ENCODE results near the gene AMPD2.

AMPD2 gene

DNA sequence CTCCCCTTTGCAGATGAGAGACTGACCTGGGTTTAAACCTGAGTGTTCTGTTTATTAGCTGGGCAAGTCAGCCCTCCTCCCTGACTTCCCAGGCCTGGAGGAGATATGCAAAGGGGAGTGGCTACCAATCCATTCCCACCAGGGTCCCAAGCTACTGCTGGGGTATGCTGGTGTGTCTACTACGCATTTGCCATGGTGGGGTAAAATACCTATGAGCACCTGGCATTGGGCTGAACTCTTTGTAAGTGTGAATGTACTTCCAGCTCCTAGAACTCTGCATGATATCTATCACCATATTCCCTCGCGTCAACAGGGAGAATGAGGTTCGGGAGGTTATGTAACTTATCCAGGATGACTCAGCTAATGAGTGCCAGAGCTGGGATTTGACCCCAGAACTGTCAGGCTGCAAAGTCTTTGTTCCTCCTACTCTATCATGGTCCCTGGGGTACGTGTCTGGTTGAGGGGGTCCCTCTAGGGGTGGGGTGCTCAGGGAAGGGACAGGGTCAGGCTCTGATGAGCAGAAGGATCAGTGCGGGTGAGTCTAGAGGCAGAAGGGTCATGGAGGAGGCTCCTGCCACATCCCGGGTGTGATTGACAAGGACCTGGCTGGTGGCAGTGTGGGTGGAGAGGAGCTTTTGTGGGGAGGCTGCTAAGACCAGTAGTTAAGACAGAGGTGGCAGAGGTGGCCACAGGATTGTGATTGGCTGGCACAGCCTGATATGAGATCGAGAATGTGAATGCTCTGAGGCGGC is 16.7 kb downstream of the AMPD2 start:
- ATAC-seq, result peak; percentile 66
- TF ChIP-seq, protein P1, sequence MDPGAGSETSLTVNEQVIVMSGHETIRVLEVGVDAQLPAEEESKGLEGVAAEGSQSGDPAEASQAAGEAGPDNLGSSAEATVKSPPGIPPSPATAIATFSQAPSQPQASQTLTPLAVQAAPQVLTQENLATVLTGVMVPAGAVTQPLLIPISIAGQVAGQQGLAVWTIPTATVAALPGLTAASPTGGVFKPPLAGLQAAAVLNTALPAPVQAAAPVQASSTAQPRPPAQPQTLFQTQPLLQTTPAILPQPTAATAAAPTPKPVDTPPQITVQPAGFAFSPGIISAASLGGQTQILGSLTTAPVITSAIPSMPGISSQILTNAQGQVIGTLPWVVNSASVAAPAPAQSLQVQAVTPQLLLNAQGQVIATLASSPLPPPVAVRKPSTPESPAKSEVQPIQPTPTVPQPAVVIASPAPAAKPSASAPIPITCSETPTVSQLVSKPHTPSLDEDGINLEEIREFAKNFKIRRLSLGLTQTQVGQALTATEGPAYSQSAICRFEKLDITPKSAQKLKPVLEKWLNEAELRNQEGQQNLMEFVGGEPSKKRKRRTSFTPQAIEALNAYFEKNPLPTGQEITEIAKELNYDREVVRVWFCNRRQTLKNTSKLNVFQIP (CRISPR knock-in tag; IDR thresholded peaks at IDR 0.05; ENCODE audit: borderline replicate concordance, low read depth), result no peak
- TF ChIP-seq GLIS3 (CRISPR knock-in tag; IDR thresholded peaks at IDR 0.05) (no peak), OSR1 (CRISPR knock-in tag; IDR thresholded peaks at IDR 0.05) (no peak), ZC3H10 (CRISPR knock-in tag; IDR thresholded peaks at IDR 0.05) (no peak)
- TF ChIP-seq, protein P2, sequence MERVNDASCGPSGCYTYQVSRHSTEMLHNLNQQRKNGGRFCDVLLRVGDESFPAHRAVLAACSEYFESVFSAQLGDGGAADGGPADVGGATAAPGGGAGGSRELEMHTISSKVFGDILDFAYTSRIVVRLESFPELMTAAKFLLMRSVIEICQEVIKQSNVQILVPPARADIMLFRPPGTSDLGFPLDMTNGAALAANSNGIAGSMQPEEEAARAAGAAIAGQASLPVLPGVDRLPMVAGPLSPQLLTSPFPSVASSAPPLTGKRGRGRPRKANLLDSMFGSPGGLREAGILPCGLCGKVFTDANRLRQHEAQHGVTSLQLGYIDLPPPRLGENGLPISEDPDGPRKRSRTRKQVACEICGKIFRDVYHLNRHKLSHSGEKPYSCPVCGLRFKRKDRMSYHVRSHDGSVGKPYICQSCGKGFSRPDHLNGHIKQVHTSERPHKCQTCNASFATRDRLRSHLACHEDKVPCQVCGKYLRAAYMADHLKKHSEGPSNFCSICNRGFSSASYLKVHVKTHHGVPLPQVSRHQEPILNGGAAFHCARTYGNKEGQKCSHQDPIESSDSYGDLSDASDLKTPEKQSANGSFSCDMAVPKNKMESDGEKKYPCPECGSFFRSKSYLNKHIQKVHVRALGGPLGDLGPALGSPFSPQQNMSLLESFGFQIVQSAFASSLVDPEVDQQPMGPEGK (CRISPR knock-in tag; IDR thresholded peaks at IDR 0.05; ENCODE audit: borderline replicate concordance), result no peak

DNA sequence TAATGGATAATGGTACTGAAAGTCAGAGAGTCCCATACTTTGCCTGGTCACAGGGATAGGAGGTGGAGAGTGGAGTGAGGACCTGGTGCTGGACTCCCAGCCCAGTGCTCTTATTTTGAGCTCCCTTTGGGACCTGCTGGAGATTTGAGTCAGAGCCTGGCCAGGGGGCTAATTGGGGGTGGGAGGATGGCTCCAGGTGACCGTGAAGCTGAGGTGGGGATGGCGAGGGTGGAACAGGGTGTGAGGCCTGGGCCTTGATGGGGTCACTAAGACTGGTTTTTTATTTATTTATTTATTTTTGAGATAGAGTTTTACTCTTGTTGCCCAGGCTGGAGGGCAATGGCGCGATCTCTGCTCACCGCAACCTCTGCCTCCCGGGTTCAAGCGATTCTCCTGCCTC is 17.8 kb downstream of the AMPD2 start:
- ATAC-seq, result no peak
- TF ChIP-seq, protein P3, sequence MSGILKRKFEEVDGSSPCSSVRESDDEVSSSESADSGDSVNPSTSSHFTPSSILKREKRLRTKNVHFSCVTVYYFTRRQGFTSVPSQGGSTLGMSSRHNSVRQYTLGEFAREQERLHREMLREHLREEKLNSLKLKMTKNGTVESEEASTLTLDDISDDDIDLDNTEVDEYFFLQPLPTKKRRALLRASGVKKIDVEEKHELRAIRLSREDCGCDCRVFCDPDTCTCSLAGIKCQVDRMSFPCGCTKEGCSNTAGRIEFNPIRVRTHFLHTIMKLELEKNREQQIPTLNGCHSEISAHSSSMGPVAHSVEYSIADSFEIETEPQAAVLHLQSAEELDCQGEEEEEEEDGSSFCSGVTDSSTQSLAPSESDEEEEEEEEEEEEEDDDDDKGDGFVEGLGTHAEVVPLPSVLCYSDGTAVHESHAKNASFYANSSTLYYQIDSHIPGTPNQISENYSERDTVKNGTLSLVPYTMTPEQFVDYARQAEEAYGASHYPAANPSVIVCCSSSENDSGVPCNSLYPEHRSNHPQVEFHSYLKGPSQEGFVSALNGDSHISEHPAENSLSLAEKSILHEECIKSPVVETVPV (CRISPR knock-in tag; IDR thresholded peaks at IDR 0.05), result no peak
- TF ChIP-seq, protein P2 (CRISPR knock-in tag; IDR thresholded peaks at IDR 0.05; ENCODE audit: borderline replicate concordance), result no peak
- no peak for TF ChIP-seq ZFP30 (CRISPR knock-in tag; IDR thresholded peaks at IDR 0.05)
- no peak for TF ChIP-seq TCF4 (CRISPR knock-in tag; IDR thresholded peaks at IDR 0.05; ENCODE audit: borderline replicate concordance)
- no peak for TF ChIP-seq CSDC2 (CRISPR knock-in tag; IDR thresholded peaks at IDR 0.05)
- no peak for TF ChIP-seq OSR1 (CRISPR knock-in tag; IDR thresholded peaks at IDR 0.05)
- TF ChIP-seq, protein P4, sequence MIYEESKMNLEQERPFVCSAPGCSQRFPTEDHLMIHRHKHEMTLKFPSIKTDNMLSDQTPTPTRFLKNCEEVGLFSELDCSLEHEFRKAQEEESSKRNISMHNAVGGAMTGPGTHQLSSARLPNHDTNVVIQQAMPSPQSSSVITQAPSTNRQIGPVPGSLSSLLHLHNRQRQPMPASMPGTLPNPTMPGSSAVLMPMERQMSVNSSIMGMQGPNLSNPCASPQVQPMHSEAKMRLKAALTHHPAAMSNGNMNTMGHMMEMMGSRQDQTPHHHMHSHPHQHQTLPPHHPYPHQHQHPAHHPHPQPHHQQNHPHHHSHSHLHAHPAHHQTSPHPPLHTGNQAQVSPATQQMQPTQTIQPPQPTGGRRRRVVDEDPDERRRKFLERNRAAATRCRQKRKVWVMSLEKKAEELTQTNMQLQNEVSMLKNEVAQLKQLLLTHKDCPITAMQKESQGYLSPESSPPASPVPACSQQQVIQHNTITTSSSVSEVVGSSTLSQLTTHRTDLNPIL (CRISPR knock-in tag; IDR thresholded peaks at IDR 0.05; ENCODE audit: low read depth), result no peak
- TF ChIP-seq RARB (CRISPR knock-in tag; IDR thresholded peaks at IDR 0.05), result no peak
- TF ChIP-seq, protein P5, sequence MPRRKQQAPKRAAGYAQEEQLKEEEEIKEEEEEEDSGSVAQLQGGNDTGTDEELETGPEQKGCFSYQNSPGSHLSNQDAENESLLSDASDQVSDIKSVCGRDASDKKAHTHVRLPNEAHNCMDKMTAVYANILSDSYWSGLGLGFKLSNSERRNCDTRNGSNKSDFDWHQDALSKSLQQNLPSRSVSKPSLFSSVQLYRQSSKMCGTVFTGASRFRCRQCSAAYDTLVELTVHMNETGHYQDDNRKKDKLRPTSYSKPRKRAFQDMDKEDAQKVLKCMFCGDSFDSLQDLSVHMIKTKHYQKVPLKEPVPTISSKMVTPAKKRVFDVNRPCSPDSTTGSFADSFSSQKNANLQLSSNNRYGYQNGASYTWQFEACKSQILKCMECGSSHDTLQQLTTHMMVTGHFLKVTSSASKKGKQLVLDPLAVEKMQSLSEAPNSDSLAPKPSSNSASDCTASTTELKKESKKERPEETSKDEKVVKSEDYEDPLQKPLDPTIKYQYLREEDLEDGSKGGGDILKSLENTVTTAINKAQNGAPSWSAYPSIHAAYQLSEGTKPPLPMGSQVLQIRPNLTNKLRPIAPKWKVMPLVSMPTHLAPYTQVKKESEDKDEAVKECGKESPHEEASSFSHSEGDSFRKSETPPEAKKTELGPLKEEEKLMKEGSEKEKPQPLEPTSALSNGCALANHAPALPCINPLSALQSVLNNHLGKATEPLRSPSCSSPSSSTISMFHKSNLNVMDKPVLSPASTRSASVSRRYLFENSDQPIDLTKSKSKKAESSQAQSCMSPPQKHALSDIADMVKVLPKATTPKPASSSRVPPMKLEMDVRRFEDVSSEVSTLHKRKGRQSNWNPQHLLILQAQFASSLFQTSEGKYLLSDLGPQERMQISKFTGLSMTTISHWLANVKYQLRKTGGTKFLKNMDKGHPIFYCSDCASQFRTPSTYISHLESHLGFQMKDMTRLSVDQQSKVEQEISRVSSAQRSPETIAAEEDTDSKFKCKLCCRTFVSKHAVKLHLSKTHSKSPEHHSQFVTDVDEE (CRISPR knock-in tag; IDR thresholded peaks at IDR 0.05), result no peak
- no peak for TF ChIP-seq ZNF70 (CRISPR knock-in tag; IDR thresholded peaks at IDR 0.05)
- TF ChIP-seq, protein P1 (CRISPR knock-in tag; IDR thresholded peaks at IDR 0.05; ENCODE audit: borderline replicate concordance, low read depth), result no peak
- no peak for TF ChIP-seq TOX (CRISPR knock-in tag; IDR thresholded peaks at IDR 0.05; ENCODE audit: borderline replicate concordance)
- no peak for TF ChIP-seq ZNF565 (CRISPR knock-in tag; conservative IDR thresholded peaks at IDR 0.05; ENCODE audit: low read depth)
- no peak for TF ChIP-seq GLIS3 (CRISPR knock-in tag; IDR thresholded peaks at IDR 0.05)
- no peak for TF ChIP-seq ARNTL (CRISPR knock-in tag; IDR thresholded peaks at IDR 0.05; ENCODE audit: borderline replicate concordance, low read depth)
- no peak for TF ChIP-seq ISL1 (CRISPR knock-in tag; IDR thresholded peaks at IDR 0.05)
- no peak for TF ChIP-seq PPARA (CRISPR knock-in tag; IDR thresholded peaks at IDR 0.05; ENCODE audit: borderline replicate concordance)
- TF ChIP-seq ZNF8 (CRISPR knock-in tag; IDR thresholded peaks at IDR 0.05), result no peak

All from SK-N-SH treated with all-trans-retinoic acid at 6 μM for 48 hours (cell line).